CD14-positive monocyte (primary cell): Measurements from ENCODE around the gene ANKRD30A. TPM values are rescaled to one million over a fixed set of nuclear protein-coding genes. Genes with fewer than 3 reads are reported as not detected.

Experiments used
- DNase-seq, 3 donors: peaks; one replicate each; pipeline ENCODE4 v3.0.0-alpha.2; 2011 to 2022
- H2AFZ ChIP-seq: 2 replicates; pipeline ENCODE4 v1.6.0; 2012; ENCODE audit warnings: mild to moderate bottlenecking, low read depth, low read length, inconsistent platforms; ENCODE audit not compliant: insufficient read depth, poor library complexity, severe bottlenecking
- H3K27ac ChIP-seq, 2 donors: 1 replicate in 1 of 2; 2 replicates in 1 of 2; pipeline ENCODE4 v1.5.1; 2012 to 2013; ENCODE audit warnings: low read length in 2 of 2, control low read depth in 1 of 2, inconsistent platforms in 1 of 2, low read depth in 1 of 2, mild to moderate bottlenecking in 1 of 2
- H3K27me3 ChIP-seq, 2 donors: one replicate each; pipeline versions ENCODE4 v1.6.0 to v1.6.1; 2011 to 2013; ENCODE audit warnings: low read length in 2 of 2; ENCODE audit not compliant: control insufficient read depth in 2 of 2, insufficient read depth in 2 of 2
- H3K36me3 ChIP-seq, 2 donors: replicated peaks in 1 of 2; 1 replicate in 1 of 2; 2 replicates in 1 of 2; pipeline versions ENCODE4 v1.5.1 to v1.6.1; 2012 to 2013; ENCODE audit warnings: low read length in 2 of 2, control low read depth in 1 of 2, inconsistent platforms in 1 of 2, mild to moderate bottlenecking in 1 of 2; ENCODE audit not compliant: insufficient read depth in 2 of 2, control insufficient read depth in 1 of 2
- H3K4me1 ChIP-seq, 2 donors: 1 replicate in 1 of 2; 2 replicates in 1 of 2; pipeline versions ENCODE4 v1.5.1 to v1.6.1; 2012 to 2013; ENCODE audit warnings: low read length in 2 of 2, control low read depth in 1 of 2, inconsistent platforms in 1 of 2, mild to moderate bottlenecking in 1 of 2, moderate library complexity in 1 of 2; ENCODE audit not compliant: insufficient read depth in 2 of 2, control insufficient read depth in 1 of 2
- H3K4me2 ChIP-seq: replicated peaks from 2 replicates; pipeline ENCODE3; 2012; ENCODE audit warnings: low read length, moderate library complexity, mild to moderate bottlenecking; ENCODE audit not compliant: poor library complexity, severe bottlenecking; ENCODE audit errors: extremely low read depth
- H3K4me3 ChIP-seq, 3 experiments: fragments of 200-600 bp in 1 of 3; sonication (generic) in 1 of 3; replicated peaks in 1 of 3; 1 replicate in 2 of 3; 2 replicates in 1 of 3; pipeline ENCODE4 v1.5.1; 2011 to 2013; ENCODE audit warnings: low read length in 3 of 3, mild to moderate bottlenecking in 3 of 3, control low read depth in 2 of 3, low read depth in 2 of 3, inconsistent platforms in 1 of 3, moderate library complexity in 1 of 3
- H3K79me2 ChIP-seq: 2 replicates; pipeline ENCODE4 v1.6.0; 2012; ENCODE audit warnings: mild to moderate bottlenecking, control low read depth, inconsistent platforms, low read length, moderate library complexity; ENCODE audit not compliant: insufficient read depth
- H3K9ac ChIP-seq: 2 replicates; pipeline ENCODE4 v1.6.0; 2017; ENCODE audit warnings: low read length, mild to moderate bottlenecking; ENCODE audit not compliant: insufficient read depth, poor library complexity, severe bottlenecking
- H3K9me3 ChIP-seq, 2 donors: replicated peaks in 1 of 2; 1 replicate in 1 of 2; 2 replicates in 1 of 2; pipeline versions ENCODE4 v1.5.1 to v1.6.1; 2012 to 2013; ENCODE audit warnings: low read length in 2 of 2, control low read depth in 1 of 2; ENCODE audit not compliant: control insufficient read depth in 1 of 2, insufficient read depth in 1 of 2
- H4K20me1 ChIP-seq: 2 replicates; pipeline ENCODE4 v1.6.0; 2012; ENCODE audit warnings: mild to moderate bottlenecking, low read length, control low read depth, moderate library complexity; ENCODE audit not compliant: insufficient read depth
- H3K27ac Mint-ChIP-seq, 7 donors: one replicate each; pipeline ENCODE4 v1.8.0; 2020; ENCODE audit warnings: mild to moderate bottlenecking in 7 of 7, mixed read lengths in 7 of 7, moderate library complexity in 6 of 7, inconsistent platforms in 2 of 7
- H3K27me3 Mint-ChIP-seq, 3 donors: one replicate each; pipeline ENCODE4 v1.8.0; 2021 to 2022; ENCODE audit warnings: low read depth in 3 of 3, mild to moderate bottlenecking in 3 of 3, mixed read lengths in 3 of 3, moderate library complexity in 3 of 3, inconsistent platforms in 1 of 3
- H3K36me3 Mint-ChIP-seq, 2 donors: one replicate each; pipeline ENCODE4 v1.8.0; 2020; ENCODE audit warnings: mixed read lengths in 2 of 2, inconsistent platforms in 1 of 2, mild to moderate bottlenecking in 1 of 2
- H3K4me1 Mint-ChIP-seq: one replicate; pipeline ENCODE4 v1.8.0; 2020; ENCODE audit warnings: mild to moderate bottlenecking, mixed read lengths
- H3K4me3 Mint-ChIP-seq, 2 donors: one replicate each; pipeline ENCODE4 v1.8.0; 2020; ENCODE audit warnings: mild to moderate bottlenecking in 2 of 2, mixed read lengths in 2 of 2, moderate library complexity in 1 of 2
- H3K9me3 Mint-ChIP-seq, 7 donors: one replicate each; pipeline ENCODE4 v1.8.0; 2020 to 2022; ENCODE audit warnings: mixed read lengths in 7 of 7, mild to moderate bottlenecking in 6 of 7, moderate library complexity in 6 of 7, inconsistent platforms in 2 of 7
- CTCF ChIP-seq: fragments of 200-600 bp; IDR thresholded peaks from one replicate; pipeline ENCODE4 v1.8.0; 2022; ENCODE audit warnings: antibody characterized with exemption, mild to moderate bottlenecking
- WGBS: methylation state at CpG from one replicate; pipeline ENCODE4 v1.1.5; 2013; ENCODE audit warnings: missing lambda C conversion rate; ENCODE audit not compliant: insufficient coverage; 5-methylcytosine and 5-hydroxymethylcytosine counted together
- intact Hi-C, 2 donors: fragments of 100-400 bp; cut with micrococcal nuclease; formaldehyde crosslinking; loops; one replicate each; pipeline versions ENCODE4 v1.15.0 to v1.15.1; 2023
- polyA plus RNA-seq, 3 donors: library from polyadenylated mRNA; depleted of rRNA in 1 of 3; unstranded in 2 of 3; stranded (reverse) in 1 of 3; fragments of 300-500 nt in 2 of 3; fragments of >200 nt in 1 of 3; fragmentation: Illumina TruSeq in 2 of 3; gene quantifications; 1 replicate in 2 of 3; 2 replicates in 1 of 3; pipeline ENCODE4 v1.2.3, GENCODE V29; 2012 to 2021

Gene ANKRD30A
- polyA plus RNA-seq, 3 donors = not detected

DNA sequence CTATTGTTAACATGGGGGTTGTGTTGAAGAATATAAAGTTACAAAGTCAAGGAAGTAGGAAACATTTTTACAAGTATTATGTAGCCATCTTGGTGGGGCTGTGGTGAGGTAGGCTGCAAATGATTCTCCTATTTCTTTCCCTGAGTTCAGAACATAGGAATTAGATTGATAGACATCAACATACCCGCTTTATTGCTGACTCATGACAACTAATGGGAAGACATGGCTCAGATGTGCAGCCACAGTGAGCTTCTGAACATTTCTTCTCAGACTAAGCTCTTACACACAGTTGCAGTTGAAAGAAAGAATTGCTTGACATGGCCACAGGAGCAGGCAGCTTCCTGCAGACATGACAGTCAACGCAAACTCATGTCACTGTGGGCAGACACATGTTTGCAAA is 110.7 kb downstream of the ANKRD30A start:
- no peak overlapping the region for H3K9ac ChIP-seq
- H3K9me3 ChIP-seq = peaks cover 0 to 16% of the 10 kb centered on the region in 2 donors
- TF ChIP-seq CTCF = no peak
- Mint-ChIP-seq H3K27ac (no peak overlapping the region), H3K4me1 (no peaks in the 10 kb centered on the region), H3K4me3 (no peak overlapping the region), H3K9me3 (peaks cover 0 to 5% (median 2%) of the 10 kb centered on the region in 7 donors), H3K36me3 (no peaks in the 10 kb centered on the region), H3K27me3 (no peaks in the 10 kb centered on the region)
- DNase-seq = no peak
- H3K4me1 ChIP-seq = no peaks in the 10 kb centered on the region
- no peaks in the 10 kb centered on the region for H3K36me3 ChIP-seq
- no peak overlapping the region for H2AFZ ChIP-seq
- no peak overlapping the region for H3K4me3 ChIP-seq
- WGBS = 100% methylated on average over 1 of the region's 2 CpGs
- H3K79me2 ChIP-seq = no peaks in the 10 kb centered on the region
- no peak overlapping the region for H3K27ac ChIP-seq
- no peak overlapping the region for H3K4me2 ChIP-seq
- H4K20me1 ChIP-seq = no peaks in the 10 kb centered on the region
- no peaks in the 10 kb centered on the region for H3K27me3 ChIP-seq
- intact Hi-C loops = no loop called here

- Mint-ChIP-seq H3K9me3 (peaks cover 0 to 14% (median 5%) of the 10 kb centered on the region in 7 donors), H3K36me3 (no peaks in the 10 kb centered on the region)
- intact Hi-C loops = no loop called here
Measured at GRCh38 chr10:37240223-37240622, 114.8 kb downstream of the ANKRD30A start.

More at GRCh38 chr10:37240223-37240622, 114.8 kb downstream of the ANKRD30A start:
- no peak overlapping the region for H2AFZ ChIP-seq
- H4K20me1 ChIP-seq = no peaks in the 10 kb centered on the region
- H3K27me3 Mint-ChIP-seq = peaks cover 0 to 2% (median 0%) of the 10 kb centered on the region in 3 donors
- no peak overlapping the region for H3K27ac Mint-ChIP-seq
- H3K4me2 ChIP-seq = no peak overlapping the region
- no peak overlapping the region for H3K9ac ChIP-seq
- peaks cover 3 to 11% of the 10 kb centered on the region in 2 donors for H3K9me3 ChIP-seq
- WGBS = no CpG with 5 or more reads among the region's 2 CpGs
- no peak overlapping the region for H3K27ac ChIP-seq
- no peak overlapping the region for H3K4me3 ChIP-seq
- no peaks in the 10 kb centered on the region for H3K4me1 Mint-ChIP-seq
- H3K4me1 ChIP-seq = no peaks in the 10 kb centered on the region
- H3K27me3 ChIP-seq = no peaks in the 10 kb centered on the region
- H3K36me3 ChIP-seq = no peaks in the 10 kb centered on the region
- DNase-seq = no peak
- no peak for TF ChIP-seq CTCF
- H3K79me2 ChIP-seq = no peaks in the 10 kb centered on the region
- H3K4me3 Mint-ChIP-seq = no peak overlapping the region
